ENCODE results near the gene FHIT.

- TF ChIP-seq TAF1 (IDR thresholded peaks at IDR 0.05; ENCODE audit: borderline replicate concordance, insufficient read depth, low read length) (no peak), POLR2AphosphoS5 (IDR thresholded peaks at IDR 0.05; ENCODE audit: low read depth, low read length) (no peak)
Measured at GRCh38 chr3:60855250-60855649, 396.0 kb downstream of the FHIT start.
